ENCODE results near the gene PTPRZ1. TPM values are rescaled to one million over a fixed set of nuclear protein-coding genes. Genes with fewer than 3 reads are reported as not detected.

Gene PTPRZ1
- total RNA-seq, 3 donors from 2014 or later: 0.49 to 9.1 (median 0.67) TPM

DNA sequence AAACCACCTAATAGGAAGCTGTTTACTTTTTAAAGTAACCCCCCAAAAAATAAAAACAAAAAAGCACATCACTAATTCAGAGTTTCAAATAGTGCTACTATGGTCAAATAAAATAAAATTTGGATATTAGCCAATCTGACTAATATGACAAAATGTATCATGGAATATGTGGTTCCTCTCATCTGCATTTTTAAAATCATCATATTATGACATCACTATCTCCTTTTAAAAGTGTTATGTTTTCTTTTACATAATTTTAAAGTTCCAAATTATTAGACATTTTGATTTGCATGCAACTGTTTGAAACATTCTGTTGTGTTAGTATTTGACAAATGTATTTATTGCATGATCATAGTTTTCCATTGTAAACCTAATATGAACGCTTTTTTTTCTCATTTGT is 160.7 kb downstream of the PTPRZ1 start:
- intact Hi-C loops (cut with DNase I, micrococcal nuclease): no loop called here
- no peaks in the 10 kb centered on the region for H3K36me3 ChIP-seq (ENCODE audit: low read depth)
- ATAC-seq (no peak), DNase-seq (no peak)
- TF ChIP-seq, protein P1, sequence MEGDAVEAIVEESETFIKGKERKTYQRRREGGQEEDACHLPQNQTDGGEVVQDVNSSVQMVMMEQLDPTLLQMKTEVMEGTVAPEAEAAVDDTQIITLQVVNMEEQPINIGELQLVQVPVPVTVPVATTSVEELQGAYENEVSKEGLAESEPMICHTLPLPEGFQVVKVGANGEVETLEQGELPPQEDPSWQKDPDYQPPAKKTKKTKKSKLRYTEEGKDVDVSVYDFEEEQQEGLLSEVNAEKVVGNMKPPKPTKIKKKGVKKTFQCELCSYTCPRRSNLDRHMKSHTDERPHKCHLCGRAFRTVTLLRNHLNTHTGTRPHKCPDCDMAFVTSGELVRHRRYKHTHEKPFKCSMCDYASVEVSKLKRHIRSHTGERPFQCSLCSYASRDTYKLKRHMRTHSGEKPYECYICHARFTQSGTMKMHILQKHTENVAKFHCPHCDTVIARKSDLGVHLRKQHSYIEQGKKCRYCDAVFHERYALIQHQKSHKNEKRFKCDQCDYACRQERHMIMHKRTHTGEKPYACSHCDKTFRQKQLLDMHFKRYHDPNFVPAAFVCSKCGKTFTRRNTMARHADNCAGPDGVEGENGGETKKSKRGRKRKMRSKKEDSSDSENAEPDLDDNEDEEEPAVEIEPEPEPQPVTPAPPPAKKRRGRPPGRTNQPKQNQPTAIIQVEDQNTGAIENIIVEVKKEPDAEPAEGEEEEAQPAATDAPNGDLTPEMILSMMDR (IDR thresholded peaks at IDR 0.05): no peak
- H3K4me1 ChIP-seq (ENCODE audit: low read depth): no peaks in the 10 kb centered on the region
- H3K9me3 ChIP-seq: no peaks in the 10 kb centered on the region
- H3K4me3 ChIP-seq: no peak overlapping the region

DNA sequence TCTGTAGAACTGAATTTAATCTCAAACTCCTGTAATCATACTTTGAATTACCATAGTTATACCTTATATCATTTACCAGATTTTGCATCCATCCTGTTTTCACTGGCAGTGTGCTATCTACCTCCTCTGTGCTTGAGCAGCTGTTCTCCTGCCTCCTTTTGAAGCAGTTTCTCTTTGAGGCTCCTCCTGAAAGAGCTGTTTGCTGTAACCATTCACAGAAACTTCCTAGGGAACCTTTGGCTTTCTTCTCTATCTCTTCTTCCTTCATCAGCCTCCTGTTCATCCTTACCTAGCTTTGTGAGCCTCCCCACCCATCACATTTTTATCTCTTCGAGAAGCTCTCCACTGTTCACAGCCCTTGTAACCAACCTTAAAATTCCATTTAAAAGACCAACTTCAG is 162.9 kb downstream of the PTPRZ1 start:
- TF ChIP-seq, protein P1 (IDR thresholded peaks at IDR 0.05): no peak
- intact Hi-C loops (cut with DNase I, micrococcal nuclease): no loop called here
- Histone ChIP-seq H3K4me3 (no peak overlapping the region), H3K4me1 (ENCODE audit: low read depth) (no peaks in the 10 kb centered on the region), H3K9me3 (no peaks in the 10 kb centered on the region), H3K36me3 (ENCODE audit: low read depth) (no peaks in the 10 kb centered on the region)
- DNase-seq (no peak), ATAC-seq (no peak)

DNA sequence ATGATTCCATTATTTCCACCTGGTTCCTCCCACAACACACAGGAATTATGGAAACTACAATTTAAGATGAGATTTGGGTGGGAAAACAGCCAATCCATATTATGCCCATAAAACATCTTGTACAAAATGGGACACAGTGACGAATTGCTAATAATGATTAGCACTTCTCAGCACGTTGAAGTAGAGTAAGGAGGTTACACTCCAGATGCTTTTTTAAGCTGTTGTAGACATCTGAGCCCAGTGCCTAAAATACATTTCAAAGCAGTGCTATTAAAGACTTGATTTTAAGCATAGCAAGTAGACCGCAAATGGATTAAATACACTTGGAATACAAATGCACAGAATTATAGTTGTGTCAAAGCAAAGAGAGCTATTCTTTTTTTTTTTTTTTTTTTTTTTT is 165.2 kb downstream of the PTPRZ1 start:
- Histone ChIP-seq H3K36me3 (ENCODE audit: low read depth) (no peaks in the 10 kb centered on the region), H3K9me3 (no peaks in the 10 kb centered on the region), H3K4me1 (ENCODE audit: low read depth) (no peaks in the 10 kb centered on the region), H3K4me3 (no peak overlapping the region)
- intact Hi-C loops (cut with DNase I, micrococcal nuclease): no loop called here
- ATAC-seq (no peak), DNase-seq (no peak)
- TF ChIP-seq, protein P1 (IDR thresholded peaks at IDR 0.05): no peak

GRCh38 chr7:122038904-122039303 is 165.9 kb downstream of the PTPRZ1 start:
- TF ChIP-seq, protein P1 (IDR thresholded peaks at IDR 0.05): no peak
- ATAC-seq (no peak), DNase-seq (no peak)
- no peaks in the 10 kb centered on the region for H3K4me1 ChIP-seq (ENCODE audit: low read depth)
- intact Hi-C loops (cut with DNase I, micrococcal nuclease): no loop called here
- H3K36me3 ChIP-seq (ENCODE audit: low read depth): no peaks in the 10 kb centered on the region
- H3K4me3 ChIP-seq: no peak overlapping the region
- H3K9me3 ChIP-seq: no peaks in the 10 kb centered on the region

GRCh38 chr7:122040147-122040546 is 167.2 kb downstream of the PTPRZ1 start:
- H3K4me1 ChIP-seq (ENCODE audit: low read depth): no peaks in the 10 kb centered on the region
- no peak for ATAC-seq
- no peaks in the 10 kb centered on the region for H3K9me3 ChIP-seq
- intact Hi-C loops (cut with DNase I, micrococcal nuclease): no loop called here
- no peaks in the 10 kb centered on the region for H3K36me3 ChIP-seq (ENCODE audit: low read depth)
- TF ChIP-seq, protein P1 (IDR thresholded peaks at IDR 0.05): no peak
- DNase-seq: no peak
- no peak overlapping the region for H3K4me3 ChIP-seq

DNA sequence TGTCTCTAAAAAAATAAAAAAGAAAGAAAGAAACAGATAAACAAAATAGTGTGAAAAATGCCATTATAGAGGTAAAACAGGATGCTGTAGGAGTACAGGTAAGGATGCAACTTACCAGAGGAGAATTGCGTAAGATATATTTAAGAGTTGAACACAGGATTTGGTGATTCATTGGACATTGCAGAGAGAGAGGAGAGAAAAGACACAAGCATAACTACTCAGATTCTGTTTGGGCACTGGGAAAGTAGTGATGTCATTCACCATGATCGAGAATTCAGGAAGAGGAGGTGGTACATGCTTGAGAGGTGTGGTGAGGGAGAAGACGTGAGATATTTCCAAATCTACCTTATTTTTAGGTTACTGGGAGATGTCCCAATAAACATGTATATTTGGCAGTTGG is 173.4 kb downstream of the PTPRZ1 start:
- DNase-seq: no peak
- no peaks in the 10 kb centered on the region for H3K9me3 ChIP-seq

More for the DNA sequence above, 173.4 kb downstream of the PTPRZ1 start:
- ATAC-seq: no peak
- no peaks in the 10 kb centered on the region for H3K4me1 ChIP-seq (ENCODE audit: low read depth)
- no peaks in the 10 kb centered on the region for H3K36me3 ChIP-seq (ENCODE audit: low read depth)
- no peak overlapping the region for H3K4me3 ChIP-seq
- TF ChIP-seq, protein P1 (IDR thresholded peaks at IDR 0.05): no peak
- intact Hi-C loops (cut with DNase I, micrococcal nuclease): no loop called here
